Measurements from ENCODE around the gene LRRN2. TPM values are rescaled to one million over a fixed set of nuclear protein-coding genes. Genes with fewer than 3 reads are reported as not detected.

The LRRN2 gene
- total RNA-seq, 1 experiment from 2014 or later = 5.8 TPM

GRCh38 chr1:204587621-204588020 is 97.9 kb downstream of the LRRN2 start:
- WGBS (ENCODE audit: extremely low coverage, insufficient read length, low lambda C conversion rate) = no CpG with 5 or more reads among the region's 6 CpGs
- DNase-seq = no peak

More at GRCh38 chr1:204587621-204588020, 97.9 kb downstream of the LRRN2 start:
- Histone ChIP-seq H3K9ac (ENCODE audit: extremely low read depth, insufficient read length, low read length) (no peak overlapping the region), H2BK120ac (ENCODE audit: low read depth, low read length, poor library complexity, severe bottlenecking) (no peak overlapping the region), H4K5ac (ENCODE audit: insufficient read length, low read depth, low read length) (no peak overlapping the region), H3K79me1 (ENCODE audit: insufficient read depth, low read depth, low read length, poor library complexity, severe bottlenecking) (no peaks in the 10 kb centered on the region), H2BK15ac (ENCODE audit: low read depth, low read length) (no peak overlapping the region), H2AFZ (ENCODE audit: low read length) (no peak overlapping the region), H3K23me2 (ENCODE audit: insufficient read length, low read depth, low read length, poor library complexity, severe bottlenecking) (no peaks in the 10 kb centered on the region), H4K8ac (replicated peaks; ENCODE audit: insufficient read length, low read depth, low read length) (no peak overlapping the region), H3T11ph (ENCODE audit: low read length) (no peak overlapping the region), H2BK5ac (ENCODE audit: insufficient read length, low read length) (no peak overlapping the region), H3K23ac (ENCODE audit: insufficient read length, low read depth, low read length) (no peak overlapping the region), H2BK12ac (ENCODE audit: insufficient read length, low read depth, low read length) (no peak overlapping the region), H3K14ac (ENCODE audit: insufficient read depth, low read length) (no peak overlapping the region), H3K79me2 (ENCODE audit: insufficient read depth, low read length) (no peaks in the 10 kb centered on the region), H3K27me3 (ENCODE audit: insufficient read depth, low read length) (no peaks in the 10 kb centered on the region), H3K56ac (ENCODE audit: insufficient read length, low read depth, low read length) (no peak overlapping the region), H3K4me1 (ENCODE audit: insufficient read depth, low read length) (peaks cover 11% of the 10 kb centered on the region), H4K91ac (ENCODE audit: insufficient read length, low read depth, low read length) (no peak overlapping the region), H2AK5ac (ENCODE audit: insufficient read length, low read length) (no peak overlapping the region), H3K4me2 (ENCODE audit: insufficient read depth, insufficient read length, low read length) (no peak overlapping the region), H3K4ac (ENCODE audit: low read depth, low read length) (no peak overlapping the region), H3K9me3 (ENCODE audit: control insufficient read depth, low read depth, low read length) (no peaks in the 10 kb centered on the region), H4K20me1 (ENCODE audit: control insufficient read depth, insufficient read depth, insufficient read length) (no peaks in the 10 kb centered on the region), H3K18ac (ENCODE audit: insufficient read length, low read depth, low read length) (no peak overlapping the region), H3K27ac (ENCODE audit: insufficient read length, low read depth, low read length) (no peak overlapping the region), H2BK20ac (ENCODE audit: low read depth, low read length, poor library complexity, severe bottlenecking) (no peak overlapping the region)
- Mint-ChIP-seq H3K27me3 (ENCODE audit: low read depth) (no peaks in the 10 kb centered on the region; the same call in none of the 2 replicates), H3K27ac (0 out of 7 replicates have a peak overlapping the region, but pooled peaks of 1 of the 3 experiments have one; percentile 15), H3K4me3 (no peak overlapping the region), H3K9me3 (no peaks in the 10 kb centered on the region; a peak in 2 of 5 replicates), H3K4me1 (peaks cover 20 to 31% of the 10 kb centered on the region in 2 experiments), H3K36me3 (ENCODE audit: insufficient read depth in 1 of 3, low read depth in 3 of 3) (no peaks in the 10 kb centered on the region)
- TF ChIP-seq, protein P1, sequence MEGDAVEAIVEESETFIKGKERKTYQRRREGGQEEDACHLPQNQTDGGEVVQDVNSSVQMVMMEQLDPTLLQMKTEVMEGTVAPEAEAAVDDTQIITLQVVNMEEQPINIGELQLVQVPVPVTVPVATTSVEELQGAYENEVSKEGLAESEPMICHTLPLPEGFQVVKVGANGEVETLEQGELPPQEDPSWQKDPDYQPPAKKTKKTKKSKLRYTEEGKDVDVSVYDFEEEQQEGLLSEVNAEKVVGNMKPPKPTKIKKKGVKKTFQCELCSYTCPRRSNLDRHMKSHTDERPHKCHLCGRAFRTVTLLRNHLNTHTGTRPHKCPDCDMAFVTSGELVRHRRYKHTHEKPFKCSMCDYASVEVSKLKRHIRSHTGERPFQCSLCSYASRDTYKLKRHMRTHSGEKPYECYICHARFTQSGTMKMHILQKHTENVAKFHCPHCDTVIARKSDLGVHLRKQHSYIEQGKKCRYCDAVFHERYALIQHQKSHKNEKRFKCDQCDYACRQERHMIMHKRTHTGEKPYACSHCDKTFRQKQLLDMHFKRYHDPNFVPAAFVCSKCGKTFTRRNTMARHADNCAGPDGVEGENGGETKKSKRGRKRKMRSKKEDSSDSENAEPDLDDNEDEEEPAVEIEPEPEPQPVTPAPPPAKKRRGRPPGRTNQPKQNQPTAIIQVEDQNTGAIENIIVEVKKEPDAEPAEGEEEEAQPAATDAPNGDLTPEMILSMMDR (conservative IDR thresholded peaks at IDR 0.05) = no peak
